ENCODE data around the gene CELA2A.
"Not testable (repeated sequence)": the region's sequence is repeated elsewhere in the genome, so short reads cannot be mapped to it uniquely, and the experiment has no call there.

CELA2A gene

DNA sequence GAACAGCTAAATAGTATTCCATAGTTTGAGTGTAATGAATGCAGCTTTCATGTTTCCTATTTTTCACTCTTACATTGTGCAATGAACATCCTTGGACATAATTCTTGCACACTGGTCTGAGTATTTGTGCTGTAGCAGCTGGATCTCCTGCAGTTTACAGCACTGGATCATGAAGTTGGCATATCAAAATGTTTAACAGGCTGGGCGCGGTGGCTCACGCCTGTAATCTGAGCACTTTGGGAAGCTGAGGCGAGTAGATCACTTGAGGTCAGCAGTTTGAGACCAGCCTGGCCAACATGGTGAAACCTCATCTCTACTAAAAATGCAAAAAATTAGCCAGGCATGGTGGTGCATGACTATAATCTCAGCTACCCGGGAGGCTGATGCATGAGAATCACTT, 14.5 kb downstream of the CELA2A start:
- not testable (repeated sequence) for DNase-seq

DNA sequence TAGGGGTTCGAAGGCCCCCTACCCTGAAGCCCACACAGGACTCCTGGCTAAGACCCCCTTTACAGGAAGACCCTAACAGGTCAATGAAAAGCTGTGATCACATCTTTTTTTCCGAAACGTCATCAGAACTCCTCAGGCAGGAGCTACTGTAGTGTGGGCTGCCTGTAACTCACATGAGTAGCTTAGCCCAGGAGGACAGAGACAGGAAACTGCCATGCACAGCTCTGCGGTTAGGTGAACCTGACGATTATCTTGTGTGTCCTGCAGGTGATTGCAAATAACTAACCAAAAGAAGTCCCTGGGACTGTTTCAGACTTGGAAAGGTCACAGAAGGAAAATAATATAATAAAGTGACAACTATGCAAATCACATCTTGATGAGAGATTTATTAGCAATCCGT, 15.2 kb downstream of the CELA2A start:
- DNase-seq = not testable (repeated sequence)

DNA sequence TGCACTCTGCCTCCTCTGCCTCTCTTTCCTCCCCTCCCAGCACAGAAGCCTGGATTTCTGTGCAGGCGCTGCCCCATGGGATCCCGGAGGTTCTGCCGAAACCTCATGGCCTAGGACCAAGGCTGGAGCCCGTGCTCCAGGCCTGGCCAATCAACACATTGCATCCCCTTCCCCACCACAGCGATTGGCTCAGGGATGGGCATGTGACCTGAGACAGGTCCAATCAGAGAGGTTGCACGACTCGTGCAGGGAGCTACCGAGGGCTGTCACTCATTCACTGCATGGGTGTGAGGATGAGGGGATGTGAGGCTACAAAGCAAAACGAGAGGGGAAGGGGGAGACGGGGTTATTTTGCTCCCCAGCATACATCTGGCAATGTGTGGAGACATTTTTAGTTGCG, 16.1 kb downstream of the CELA2A start:
- DNase-seq = no peak

DNA sequence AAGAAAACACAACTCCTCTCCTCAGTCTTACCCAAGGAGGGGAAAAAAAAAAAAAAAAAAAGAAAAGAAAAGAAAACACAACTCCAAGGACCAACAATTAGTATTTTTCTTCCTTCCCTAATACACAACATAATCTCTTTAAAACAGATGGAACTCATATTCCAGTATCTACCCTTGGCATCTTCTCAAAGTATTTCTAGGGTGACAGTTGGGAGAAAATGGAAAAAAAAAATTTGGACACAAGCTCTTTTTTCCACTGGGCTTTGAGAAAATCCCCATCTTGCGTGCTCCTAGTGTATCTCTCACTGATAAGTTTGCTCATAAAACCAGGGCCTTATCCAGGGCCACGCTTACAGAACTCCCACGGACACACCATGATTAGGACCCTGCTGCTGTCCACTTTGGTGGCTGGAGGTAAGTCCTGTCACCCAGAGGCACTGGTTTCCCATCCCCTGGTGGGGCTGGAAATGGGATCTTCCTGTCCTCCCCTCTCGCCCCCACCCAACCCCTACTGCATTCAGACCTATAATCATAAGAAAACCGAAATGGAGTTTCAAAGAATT, 19.3 kb downstream of the CELA2A start, which contains the start of gene CELA2B:
Gene CELA2B, plus strand, starts transcription at position 353 of the 563 bp plus-strand sequence. Its CDS starts 22 bp downstream, at position 375.
- no peak for DNase-seq

DNA sequence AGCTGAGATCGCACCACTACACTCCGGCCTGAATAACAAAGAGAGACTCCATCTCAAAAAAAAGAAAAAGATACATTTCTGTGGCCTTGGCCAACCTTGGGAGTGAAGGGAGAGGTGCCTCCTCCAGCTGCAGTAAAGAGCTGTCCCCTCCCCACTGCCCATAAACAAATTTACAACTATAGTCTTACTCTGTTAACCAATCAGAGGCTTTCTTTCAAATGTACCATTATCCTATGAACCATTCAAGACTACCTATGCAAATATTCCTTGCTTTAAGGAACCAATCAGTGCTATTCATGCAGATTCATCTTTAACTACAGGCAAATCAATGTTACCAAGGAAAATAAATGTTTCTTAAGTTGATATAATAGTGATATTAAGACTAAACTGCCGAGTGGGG, 20.4 kb downstream of the CELA2A start:
- DNase-seq = no peak

DNA sequence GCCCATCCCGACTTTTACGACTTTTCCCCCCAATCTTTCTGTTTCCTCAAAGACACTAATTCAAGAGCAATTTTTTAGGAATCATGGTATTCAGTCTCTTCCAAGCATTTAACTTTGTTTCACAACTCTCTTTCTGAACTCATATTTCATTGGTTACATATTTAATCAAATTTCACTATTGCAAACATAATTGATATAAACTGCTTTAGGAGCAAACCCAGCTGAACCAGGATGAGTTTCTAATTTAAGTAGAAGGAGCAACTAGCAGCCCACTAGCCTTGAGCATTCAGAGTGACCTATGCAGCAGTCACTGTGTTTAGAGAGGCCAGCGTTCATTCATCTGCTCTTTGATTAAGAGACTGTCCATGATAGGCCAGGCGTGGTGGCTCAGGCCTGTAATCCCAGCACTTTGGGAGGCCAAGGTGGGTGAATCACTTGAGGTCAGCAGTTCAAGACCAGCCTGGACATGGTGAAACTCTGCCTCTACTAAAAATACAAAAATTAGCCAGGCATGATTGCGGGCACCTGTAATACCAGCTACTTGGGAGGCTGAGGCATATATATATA, 21.2 kb downstream of the CELA2A start:
- DNase-seq = no peak

DNA sequence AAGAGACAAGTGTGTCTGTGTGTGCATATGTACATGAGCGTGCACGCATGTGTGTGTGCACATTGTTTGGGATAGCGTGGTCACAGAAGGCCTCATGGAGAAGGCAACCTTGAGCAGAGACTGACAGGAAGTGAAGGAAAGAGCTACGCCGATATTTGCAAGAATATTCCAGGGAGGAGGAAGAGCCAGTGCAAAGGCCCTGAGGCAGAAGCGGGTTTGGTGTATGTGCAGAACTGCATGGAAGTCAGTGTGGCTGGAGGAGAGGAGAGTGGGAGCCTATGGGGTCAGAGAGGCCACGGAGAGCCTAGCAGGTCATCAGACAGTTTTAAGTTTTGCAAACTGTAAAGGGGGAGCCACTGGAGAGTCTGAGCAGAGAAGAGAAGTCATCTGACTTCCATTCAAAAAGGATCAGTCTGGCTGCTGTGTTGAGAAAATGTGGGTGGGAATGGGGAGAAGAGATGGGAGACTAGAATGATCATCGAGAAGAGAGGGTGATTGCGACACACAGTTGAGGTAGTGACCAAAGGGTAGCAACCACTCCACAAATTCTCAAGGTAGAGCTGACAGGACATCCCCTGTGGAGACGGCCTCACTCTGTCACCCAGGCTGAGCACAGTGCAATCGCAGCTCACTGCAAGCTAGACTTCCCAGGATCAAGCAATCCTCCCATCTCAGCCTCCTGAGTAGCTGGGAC, 23.3 kb downstream of the CELA2A start:
- no peak for DNase-seq

DNA sequence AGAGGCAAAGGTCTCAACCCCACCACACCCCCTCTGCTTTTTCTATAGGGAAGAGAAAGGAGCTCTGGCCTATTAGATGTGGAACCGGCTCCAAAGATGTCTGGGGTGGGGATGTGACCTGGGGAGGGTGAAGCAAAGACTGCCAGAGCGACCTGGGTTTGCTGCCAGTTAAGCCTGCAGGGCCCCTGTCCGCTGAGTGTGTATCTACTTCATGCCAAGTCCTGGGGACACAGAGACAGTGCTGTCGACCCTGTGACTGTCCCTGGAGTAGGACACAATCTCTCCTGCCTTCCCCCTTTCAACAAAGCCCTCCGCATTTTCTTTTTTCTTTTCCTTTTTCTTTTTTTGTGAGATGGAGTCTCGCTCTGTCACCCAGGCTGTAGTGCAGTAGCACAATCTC, 25.9 kb downstream of the CELA2A start:
- DNase-seq = not testable (repeated sequence)

DNA sequence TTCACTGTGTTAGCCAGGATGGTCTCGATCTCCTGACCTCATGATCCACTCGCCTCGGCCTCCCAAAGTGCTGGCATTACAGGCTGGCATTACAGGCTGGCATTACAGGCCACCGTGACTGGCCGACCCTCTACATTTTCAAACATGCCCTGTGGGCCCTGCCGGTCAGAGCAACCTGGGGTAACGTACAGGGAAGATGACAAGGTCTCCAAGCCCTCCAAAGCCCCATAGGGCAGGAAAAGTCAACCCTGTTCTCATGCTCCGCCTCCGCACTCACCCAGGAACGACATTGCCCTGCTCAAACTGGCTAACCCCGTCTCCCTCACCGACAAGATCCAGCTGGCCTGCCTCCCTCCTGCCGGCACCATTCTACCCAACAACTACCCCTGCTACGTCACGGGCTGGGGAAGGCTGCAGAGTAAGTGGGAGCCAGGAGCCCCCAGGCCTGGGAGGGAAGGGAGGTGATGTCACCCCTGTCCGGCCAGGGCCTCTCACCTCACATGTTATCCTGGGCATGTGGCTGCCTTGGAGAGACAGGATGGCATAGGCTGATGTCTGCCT, 26.5 kb downstream of the CELA2A start:
- DNase-seq = not testable (repeated sequence)

DNA sequence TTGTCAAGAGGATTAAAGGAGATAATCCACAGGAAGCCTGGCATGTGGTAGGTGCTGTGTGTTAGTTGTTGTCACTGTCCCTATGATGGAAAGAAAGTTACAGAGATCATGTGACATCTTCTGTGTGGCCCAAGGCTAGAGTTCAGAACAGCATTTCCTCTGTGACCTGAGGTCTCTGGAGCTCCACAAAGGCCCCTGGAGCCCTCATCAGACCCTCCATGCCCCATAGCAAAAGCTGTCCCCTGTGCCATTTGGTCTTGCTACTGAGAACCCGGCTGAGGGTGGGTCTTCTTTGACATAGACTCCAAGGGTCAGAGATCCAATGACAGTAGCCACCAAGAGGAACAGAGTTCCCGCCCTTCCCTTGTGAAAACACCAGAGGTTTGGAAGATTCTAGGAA, 27.4 kb downstream of the CELA2A start:
- DNase-seq = no peak

DNA sequence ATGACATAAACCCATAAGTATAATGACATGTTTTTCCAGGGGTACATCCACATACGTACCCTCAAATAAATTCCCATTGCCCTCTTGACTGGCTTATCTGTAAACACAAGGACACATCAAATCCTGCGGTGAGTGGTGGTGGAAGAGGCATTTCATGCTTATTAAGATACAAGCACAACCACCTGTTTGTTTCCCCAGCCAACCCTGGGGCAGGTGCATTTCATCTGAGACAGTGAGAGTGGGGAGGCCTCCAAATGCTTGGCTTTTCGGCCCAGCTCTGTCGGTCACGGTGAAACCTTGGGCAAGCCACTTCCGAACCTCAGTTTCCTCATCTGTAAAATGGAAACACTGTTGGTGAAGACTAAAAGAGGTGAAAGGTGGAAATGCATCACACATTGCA, 27.9 kb downstream of the CELA2A start:
- DNase-seq = not testable (repeated sequence)

DNA sequence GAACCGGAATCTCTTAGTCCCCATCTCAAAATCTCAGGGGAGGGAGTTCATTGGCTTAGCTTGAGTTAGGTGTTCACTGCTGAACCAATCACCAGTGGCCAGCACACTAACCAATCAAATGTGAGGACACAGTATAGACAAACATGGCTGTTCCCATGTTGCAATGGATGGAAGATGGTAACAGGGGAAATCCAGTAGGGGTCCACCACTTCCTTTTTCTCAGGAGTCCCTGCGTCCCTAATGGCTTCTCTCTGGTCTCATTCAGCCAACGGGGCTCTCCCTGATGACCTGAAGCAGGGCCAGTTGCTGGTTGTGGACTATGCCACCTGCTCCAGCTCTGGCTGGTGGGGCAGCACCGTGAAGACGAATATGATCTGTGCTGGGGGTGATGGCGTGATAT, 29.1 kb downstream of the CELA2A start:
- DNase-seq = no peak

DNA sequence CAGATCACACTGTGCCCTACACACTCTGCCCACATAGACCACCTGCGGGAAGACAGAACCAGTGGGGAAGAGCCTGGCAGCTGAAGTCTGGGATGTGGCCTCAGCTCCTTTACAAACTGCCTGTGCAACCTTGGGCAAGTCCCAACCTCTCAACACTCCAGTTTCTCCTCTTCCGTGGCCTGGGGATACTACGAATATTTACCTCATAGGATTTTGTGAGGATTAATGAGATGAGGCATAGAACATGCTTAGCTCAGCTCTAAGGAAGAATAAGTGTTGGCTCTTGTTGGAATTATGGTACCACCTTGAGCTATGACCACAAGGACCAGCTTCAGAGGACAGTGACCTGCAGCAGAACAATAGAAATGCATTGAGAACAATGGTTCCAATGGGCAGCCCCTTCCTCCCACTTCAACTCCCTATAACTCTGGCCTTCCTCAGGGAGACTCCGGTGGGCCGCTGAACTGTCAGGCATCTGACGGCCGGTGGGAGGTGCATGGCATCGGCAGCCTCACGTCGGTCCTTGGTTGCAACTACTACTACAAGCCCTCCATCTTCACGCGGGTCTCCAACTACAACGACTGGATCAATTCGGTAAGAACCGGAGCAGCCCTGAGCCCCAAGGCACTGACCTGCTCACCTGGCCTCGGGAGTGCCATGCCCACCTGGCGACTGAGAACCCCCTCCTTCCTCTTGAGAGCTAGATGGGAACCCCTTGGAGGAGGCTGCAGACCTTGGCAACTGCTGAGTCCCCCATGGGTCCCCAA, 30.5 kb downstream of the CELA2A start:
- DNase-seq = not testable (repeated sequence)

DNA sequence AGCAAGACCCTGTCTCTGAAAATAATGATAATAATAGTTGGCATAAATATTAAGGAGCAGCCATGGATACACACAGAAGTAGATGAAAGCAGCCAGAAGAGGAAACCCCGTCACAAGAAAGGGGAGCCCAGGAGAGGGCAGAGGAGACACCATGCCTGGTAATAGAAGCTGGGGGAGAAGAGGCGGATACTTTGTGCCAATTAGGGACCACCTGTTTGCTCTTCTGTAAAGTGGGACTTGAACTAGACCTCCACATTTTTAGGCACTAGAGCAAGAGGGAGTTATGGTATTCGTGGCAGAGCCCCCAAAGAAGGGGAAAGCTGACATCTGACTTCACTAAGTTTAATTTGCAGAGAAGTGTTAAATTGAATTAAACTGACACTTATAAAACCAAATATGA, 31.8 kb downstream of the CELA2A start:
- DNase-seq = no peak

DNA sequence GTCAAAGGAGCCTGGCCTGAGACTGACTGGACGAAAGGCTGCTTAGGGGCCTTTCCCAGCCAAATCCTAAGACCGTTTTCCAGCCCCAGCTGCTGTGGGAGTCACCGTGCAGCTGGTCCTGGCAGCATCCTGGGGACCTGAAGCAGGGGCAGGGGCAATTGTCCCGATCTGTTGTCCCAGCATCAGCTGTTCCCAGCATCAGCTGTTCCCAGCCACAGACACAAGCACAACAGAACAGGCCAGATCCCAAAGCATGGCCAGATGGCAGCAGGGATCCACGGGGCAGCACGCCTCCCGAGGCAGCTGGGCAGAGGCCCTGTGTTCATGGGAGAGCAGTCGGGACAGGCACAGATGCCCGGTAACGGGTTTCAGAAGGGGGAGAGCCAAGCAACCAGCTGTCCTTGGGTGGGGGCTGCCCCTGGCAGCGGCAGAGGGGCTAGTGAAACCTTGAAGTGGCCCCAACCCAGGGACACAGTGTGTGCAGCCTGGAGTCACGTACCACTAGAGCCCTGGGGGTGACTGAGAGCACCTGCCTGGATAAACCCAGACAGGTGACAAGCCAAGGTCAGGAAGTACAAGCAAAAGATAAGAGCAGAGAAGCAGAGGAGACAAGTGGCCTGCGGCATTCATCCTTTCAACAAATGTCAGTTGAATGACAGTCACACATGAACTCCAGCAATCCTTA, 32.7 kb downstream of the CELA2A start:
- no peak for DNase-seq

DNA sequence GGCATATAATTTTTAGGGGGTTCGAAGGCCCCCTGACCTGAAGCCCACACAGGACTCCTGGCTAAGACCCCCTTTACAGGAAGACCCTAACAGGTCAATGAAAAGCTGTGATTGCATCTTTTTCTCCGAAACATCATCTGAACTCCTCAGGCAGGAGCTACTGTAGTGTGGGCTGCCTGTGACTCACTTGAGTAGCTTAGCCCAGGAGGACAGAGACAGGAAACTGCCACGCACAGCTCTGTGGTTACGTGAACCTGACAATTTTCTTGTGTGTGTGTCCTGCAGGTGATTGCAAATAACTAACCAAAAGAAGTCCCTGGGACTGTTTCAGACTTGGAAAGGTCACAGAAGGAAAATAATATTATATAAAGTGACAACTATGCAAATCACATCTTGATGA, 34.5 kb downstream of the CELA2A start:
- DNase-seq = not testable (repeated sequence)

DNA sequence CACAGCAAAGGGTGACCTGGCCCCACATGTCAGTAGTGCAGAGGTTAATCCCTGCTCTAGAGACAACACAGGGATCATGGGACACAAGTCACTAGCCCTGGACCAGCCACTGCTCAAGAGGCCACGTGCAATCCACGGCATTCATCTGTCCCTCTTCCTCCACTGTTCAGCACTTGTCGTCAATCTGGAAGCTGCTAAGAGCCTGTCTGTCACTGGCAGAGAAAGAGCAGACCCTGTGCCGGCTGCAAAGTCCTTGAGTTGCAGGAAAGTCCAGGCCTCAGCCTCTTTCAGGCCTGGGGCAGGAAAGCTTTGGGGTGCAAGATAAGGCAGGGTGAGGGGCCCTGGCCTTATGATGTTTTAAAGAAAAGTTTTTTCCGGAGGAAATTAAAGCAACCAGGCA, 36.1 kb downstream of the CELA2A start:
- no peak for DNase-seq

DNA sequence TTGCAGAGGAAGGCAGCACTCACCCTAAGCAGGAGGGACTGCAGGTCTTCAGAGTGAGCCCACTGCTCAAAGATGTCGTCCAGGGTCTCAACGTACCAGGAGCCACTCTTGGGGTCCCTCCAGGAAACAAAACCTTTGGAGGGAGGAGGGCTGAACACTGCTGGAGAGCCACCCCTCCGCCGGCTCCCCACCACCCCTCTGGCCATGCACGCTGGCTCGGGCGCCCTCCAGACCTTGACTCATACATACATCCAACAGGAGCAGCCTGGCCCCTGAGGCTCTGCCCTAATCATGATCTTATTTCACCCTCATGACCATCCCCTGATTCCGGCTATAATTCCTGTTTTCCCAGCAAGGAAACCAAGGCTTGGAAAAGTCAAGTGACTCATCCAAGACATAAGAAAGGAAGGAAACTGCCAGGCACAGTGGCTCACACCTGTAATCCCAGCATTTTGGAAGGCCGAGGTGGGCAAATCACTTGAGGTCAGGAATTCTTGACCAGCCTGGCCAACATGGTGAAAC, 37.4 kb downstream of the CELA2A start:
- DNase-seq = no peak

DNA sequence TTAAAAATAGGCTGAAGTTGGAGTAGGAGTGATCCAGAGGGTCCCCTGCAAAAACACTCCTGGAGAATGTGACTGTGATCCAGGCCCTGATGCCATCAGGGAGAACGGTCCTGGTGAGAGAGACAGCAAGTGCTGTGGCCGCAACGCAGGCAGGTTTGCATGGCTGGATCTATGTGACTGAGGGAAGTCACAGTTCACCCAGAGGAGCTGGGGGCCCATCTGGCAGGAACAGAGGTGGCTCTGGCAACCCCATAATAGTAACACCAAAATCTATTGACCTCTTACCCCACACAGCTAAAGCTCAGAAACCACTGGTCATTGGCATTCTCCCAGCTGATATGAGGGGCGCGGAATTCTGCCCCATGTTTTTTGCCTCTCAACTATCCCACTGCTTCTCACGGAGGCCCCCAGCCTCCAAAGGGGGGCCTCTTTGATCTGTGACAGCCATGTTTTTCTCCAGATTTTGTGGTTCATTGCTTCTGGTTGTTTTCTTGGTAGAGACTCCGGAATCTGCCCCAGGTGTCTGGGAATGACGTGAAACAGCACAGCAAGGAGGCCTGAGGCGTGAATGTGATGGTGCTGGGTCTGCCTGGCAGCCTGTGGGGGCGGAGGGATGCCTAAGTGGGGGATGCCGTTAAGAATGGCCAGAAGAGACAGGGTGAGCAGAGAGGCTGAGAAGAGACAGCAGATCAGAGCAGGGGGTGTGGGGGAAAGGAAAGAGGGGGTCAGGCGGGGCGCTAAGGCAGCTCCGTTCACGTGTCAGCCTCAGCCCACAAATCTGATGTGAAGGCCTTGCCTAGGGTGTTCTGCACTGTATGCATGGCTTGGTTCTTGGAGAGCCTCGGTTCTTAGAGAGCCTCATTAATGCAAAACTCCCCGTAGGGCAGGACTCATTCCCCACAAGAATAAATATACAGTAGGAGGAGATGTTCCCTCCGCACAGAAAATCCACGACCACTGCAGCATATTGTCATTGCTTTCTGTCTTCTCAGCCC, 43.9 kb downstream of the CELA2A start:
- DNase-seq = no peak

DNA sequence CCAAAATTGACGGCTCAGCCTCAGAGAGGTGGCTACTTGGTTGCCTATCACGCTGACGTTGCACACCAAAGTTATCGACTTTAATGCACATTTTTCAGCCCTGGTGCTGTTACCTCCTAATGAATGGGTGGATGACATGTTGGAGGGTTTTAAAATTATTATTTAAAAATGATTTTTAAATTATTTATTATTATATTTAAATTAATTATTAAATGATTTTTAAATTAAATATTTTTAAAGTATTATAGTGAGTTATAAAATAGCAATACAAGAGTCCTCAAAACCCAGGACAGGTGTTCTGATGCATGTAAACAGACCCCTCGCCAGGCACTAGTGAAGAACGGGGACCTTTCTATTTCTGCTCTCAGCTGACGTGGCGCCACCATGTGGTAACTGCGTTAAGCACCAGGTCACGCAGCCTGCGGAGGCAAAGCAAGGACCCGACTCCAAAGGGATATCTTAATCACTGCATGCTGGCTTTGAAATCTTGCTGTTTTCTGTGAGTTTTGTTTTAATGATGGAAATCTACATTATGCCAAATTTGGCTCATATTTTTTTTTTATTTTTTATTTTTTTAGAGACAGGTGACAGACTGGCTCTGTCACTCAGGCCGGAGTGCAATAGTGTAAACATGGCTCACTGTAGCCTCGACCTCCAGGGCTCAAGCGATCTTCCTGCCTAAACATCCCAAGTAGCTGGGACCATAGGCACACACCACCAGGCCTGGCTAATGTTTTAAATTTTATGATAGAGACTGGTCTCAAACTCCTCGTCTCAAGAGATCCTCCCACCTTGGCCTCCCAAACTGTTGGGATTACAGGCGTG, 44.9 kb downstream of the CELA2A start:
- peak; percentile 40 for DNase-seq

Data from HCEC 1CT (cell line).